Liver (tissue), 9 donors: ENCODE data around the gene TCF12. TPM values are rescaled to one million over a fixed set of nuclear protein-coding genes. Genes with fewer than 3 reads are reported as not detected.
"Not testable (repeated sequence)": the region's sequence is repeated elsewhere in the genome, so short reads cannot be mapped to it uniquely, and the experiment has no call there.

Experiments used
- DNase-seq: peaks from one replicate; pipeline ENCODE4 v3.0.0-alpha.2; 2017; ENCODE audit warnings: low spot score
- H3K27ac ChIP-seq, 2 donors: one replicate each; pipeline ENCODE4 v1.7.0; 2013; ENCODE audit warnings: inconsistent platforms in 2 of 2, low read length in 2 of 2, control low read depth in 1 of 2, low read depth in 1 of 2, mild to moderate bottlenecking in 1 of 2
- H3K27me3 ChIP-seq, 4 donors: one replicate each; pipeline versions ENCODE4 v1.6.1 to v1.7.0; 2013; ENCODE audit warnings: low read length in 3 of 4, inconsistent platforms in 1 of 4, mild to moderate bottlenecking in 1 of 4, moderate library complexity in 1 of 4; ENCODE audit not compliant: control insufficient read depth in 4 of 4, insufficient read depth in 4 of 4
- H3K36me3 ChIP-seq, 4 donors: one replicate each; pipeline versions ENCODE4 v1.6.1 to v1.7.0; 2013; ENCODE audit warnings: low read length in 3 of 4, mild to moderate bottlenecking in 3 of 4, low read depth in 1 of 4, moderate library complexity in 1 of 4; ENCODE audit not compliant: control insufficient read depth in 4 of 4, insufficient read depth in 3 of 4
- H3K4me1 ChIP-seq, 4 donors: one replicate each; pipeline versions ENCODE4 v1.6.1 to v1.7.0; 2013; ENCODE audit warnings: low read length in 3 of 4, mild to moderate bottlenecking in 3 of 4, moderate library complexity in 1 of 4; ENCODE audit not compliant: control insufficient read depth in 4 of 4, insufficient read depth in 4 of 4
- H3K4me3 ChIP-seq, 3 donors: one replicate each; pipeline versions ENCODE4 v1.6.1 to v1.7.0; 2013; ENCODE audit warnings: low read length in 3 of 3, control low read depth in 1 of 3, low read depth in 1 of 3, mild to moderate bottlenecking in 1 of 3
- H3K9ac ChIP-seq, 2 donors: one replicate each; pipeline ENCODE4 v1.7.0; 2013; ENCODE audit warnings: low read length in 2 of 2, mild to moderate bottlenecking in 2 of 2, moderate library complexity in 2 of 2, control low read depth in 1 of 2, low read depth in 1 of 2
- H3K9me3 ChIP-seq, 4 donors: one replicate each; pipeline versions ENCODE4 v1.6.1 to v1.7.0; 2013; ENCODE audit warnings: low read length in 3 of 4; ENCODE audit not compliant: control insufficient read depth in 4 of 4
- ATF3 ChIP-seq: IDR thresholded peaks from 2 replicates; pipeline ENCODE4 v1.6.1; 2016; ENCODE audit warnings: antibody characterized with exemption
- CTCF ChIP-seq: fragments of 150-350 bp; IDR thresholded peaks from 2 replicates; pipeline ENCODE4 v1.5.1; 2017; ENCODE audit warnings: improper control_type of control experiment, low read depth, low read length; ENCODE audit not compliant: missing input control
- EGR1 ChIP-seq, 2 donors: IDR thresholded peaks; 2 replicates each; pipeline ENCODE4 v1.6.1; 2016 to 2018; ENCODE audit warnings: antibody characterized with exemption in 2 of 2, low read depth in 2 of 2
- FOXA1 ChIP-seq: IDR thresholded peaks from 2 replicates; pipeline ENCODE4 v1.6.1; 2016; ENCODE audit warnings: antibody characterized with exemption
- FOXA2 ChIP-seq: IDR thresholded peaks from 2 replicates; pipeline ENCODE4 v1.6.1; 2016; ENCODE audit warnings: antibody characterized with exemption
- HNF4A ChIP-seq, 2 donors: conservative IDR thresholded peaks; 2 replicates each; pipeline ENCODE4 v1.6.1; 2016; ENCODE audit warnings: antibody characterized with exemption in 2 of 2, mild to moderate bottlenecking in 2 of 2
- HNF4G ChIP-seq: IDR thresholded peaks from 2 replicates; pipeline ENCODE4 v1.6.1; 2016; ENCODE audit warnings: antibody characterized with exemption
- JUND ChIP-seq, 2 donors: IDR thresholded peaks; 2 replicates each; pipeline ENCODE4 v1.6.1; 2016; ENCODE audit warnings: antibody characterized with exemption in 2 of 2
- MAX ChIP-seq: IDR thresholded peaks from 2 replicates; pipeline ENCODE4 v1.6.1; 2016; ENCODE audit warnings: antibody characterized with exemption
- REST ChIP-seq: IDR thresholded peaks from 2 replicates; pipeline ENCODE4 v1.6.1; 2016; ENCODE audit warnings: antibody characterized with exemption, mild to moderate bottlenecking
- SP1 ChIP-seq: IDR thresholded peaks from 2 replicates; pipeline ENCODE4 v1.6.1; 2018; ENCODE audit warnings: antibody characterized with exemption, mild to moderate bottlenecking
- TAF1 ChIP-seq: conservative IDR thresholded peaks from 2 replicates; pipeline ENCODE4 v1.6.1; 2016; ENCODE audit warnings: antibody characterized with exemption, mild to moderate bottlenecking
- YY1 ChIP-seq: IDR thresholded peaks from 2 replicates; pipeline ENCODE4 v1.6.1; 2016; ENCODE audit warnings: antibody characterized with exemption, mild to moderate bottlenecking
- ZBTB33 ChIP-seq: IDR thresholded peaks from 2 replicates; pipeline ENCODE4 v1.6.1; 2016; ENCODE audit warnings: antibody characterized with exemption
- WGBS: extraction: QIAGEN DNeasy Blood & Tissue Kit; methylation state at CpG from one replicate; pipeline ENCODE4 v1.1.7; 2013; 5-methylcytosine and 5-hydroxymethylcytosine counted together
- polyA plus RNA-seq, 2 donors: library from polyadenylated mRNA; stranded (reverse) in 1 of 2; unstranded in 1 of 2; fragments of 200-250 nt in 1 of 2; fragments of >200 nt in 1 of 2; fragmentation: Nextera tagmentation in 1 of 2; extraction: Ambion mirVana in 1 of 2; gene quantifications; one replicate each; pipeline versions ENCODE4 v1.2.1 to v1.2.3, GENCODE V29; 2013 to 2015
- total RNA-seq, 2 donors: library from RNA; depleted of rRNA; stranded (reverse); fragments of >200 nt; gene quantifications; one replicate each; pipeline ENCODE4 v1.2.3, GENCODE V29; 2014
- donor health status: healthy.
- donor health status: healthy.
- donor health status: healthy.
- donor health status: healthy.
- donor health status: healthy.

Gene TCF12
- total and polyA plus RNA-seq, 4 donors, result 8.7 to 38.3 (median 22.3) TPM

- Histone ChIP-seq H3K27me3 (no peaks in the 10 kb centered on the region), H3K36me3 (no peaks in the 10 kb centered on the region), H3K27ac (no peak overlapping the region), H3K4me1 (peaks cover 0 to 11% (median 4%) of the 10 kb centered on the region in 4 donors), H3K9ac (no peak overlapping the region), H3K4me3 (no peak overlapping the region), H3K9me3 (no peaks in the 10 kb centered on the region)
- TF ChIP-seq FOXA1 (no peak), ZBTB33 (no peak)
- WGBS, result 99% methylated on average over 1 of the region's 1 CpG
- no peak for DNase-seq
Measured at GRCh38 chr15:56953790-56954189, 35.3 kb downstream of the TCF12 start.

- H3K9ac ChIP-seq, H3K4me3 ChIP-seq, H3K27me3 ChIP-seq, H3K9me3 ChIP-seq, DNase-seq, H3K36me3 ChIP-seq, H3K27ac ChIP-seq: not testable (repeated sequence)
- H3K4me1 ChIP-seq, result peaks cover 0 to 14% (median 7%) of the 10 kb centered on the region in 4 donors
- 96% methylated on average over 5 of the region's 5 CpGs for WGBS
Measured at GRCh38 chr15:56955011-56955410, 36.6 kb downstream of the TCF12 start.

GRCh38 chr15:56956538-56956937 is 38.1 kb downstream of the TCF12 start:
- Histone ChIP-seq H3K27ac (no peak overlapping the region), H3K4me3 (no peak overlapping the region), H3K27me3 (no peaks in the 10 kb centered on the region), H3K4me1 (peaks cover 0 to 14% (median 7%) of the 10 kb centered on the region in 4 donors), H3K9ac (no peak overlapping the region), H3K9me3 (no peaks in the 10 kb centered on the region), H3K36me3 (no peaks in the 10 kb centered on the region)
- no peak for TF ChIP-seq CTCF
- TF ChIP-seq EGR1 (IDR thresholded peaks at IDR 0.05; ENCODE audit: low read depth in 2 of 2), result no peak
- TF ChIP-seq SP1, result no peak
- TF ChIP-seq HNF4G, result no peak
- no peak for TF ChIP-seq JUND (IDR thresholded peaks at IDR 0.05)
- TF ChIP-seq MAX, result no peak
- TF ChIP-seq TAF1, result no peak
- no peak for TF ChIP-seq ZBTB33
- TF ChIP-seq HNF4A (conservative IDR thresholded peaks at IDR 0.05), result no peak
- no peak for TF ChIP-seq REST
- TF ChIP-seq FOXA1, result no peak
- no peak for TF ChIP-seq FOXA2
- TF ChIP-seq ATF3, result no peak
- no peak for TF ChIP-seq YY1
- DNase-seq, result no peak
